B cell (primary cell): ENCODE measurements around the gene LRRC8A. TPM values are rescaled to one million over a fixed set of nuclear protein-coding genes. Genes with fewer than 3 reads are reported as not detected.
"Not testable (repeated sequence)": the region's sequence is repeated elsewhere in the genome, so short reads cannot be mapped to it uniquely, and the experiment has no call there.

Source experiments
- ATAC-seq: fragments of 200-7000 bp; cut with Tn5 transposase; one replicate; pipeline ENCODE4 v1.10.0; 2021; ENCODE audit warnings: low read depth, mild to moderate bottlenecking, moderate number of reproducible peaks, moderate library complexity
- CTCF ChIA-PET: fragments of 350-600 bp; sonication (Branson Sonifier 250); formaldehyde crosslinking; loops from one replicate; lab custom pipeline; 2021; ENCODE audit warnings: antibody characterized with exemption, inconsistent platforms; lab: Charles Lee
- POLR2A ChIA-PET: fragments of 350-600 bp; sonication (Branson Sonifier 250); formaldehyde crosslinking; loops from one replicate; lab custom pipeline; 2021; ENCODE audit warnings: antibody characterized with exemption; lab: Charles Lee
- DNase-seq: peaks from one replicate; pipeline ENCODE4 v3.0.0; 2013
- H2AFZ ChIP-seq: 2 replicates; pipeline ENCODE4 v1.6.1; 2012; ENCODE audit warnings: mild to moderate bottlenecking, low read depth, low read length; ENCODE audit not compliant: insufficient read depth, poor library complexity, severe bottlenecking
- H3K27ac ChIP-seq, 2 donors: 1 replicate in 1 of 2; 2 replicates in 1 of 2; pipeline ENCODE4 v1.5.1; 2012 to 2013; ENCODE audit warnings: low read length in 2 of 2, mild to moderate bottlenecking in 2 of 2, moderate library complexity in 1 of 2
- H3K27me3 ChIP-seq, 4 experiments: fragments of 200-600 bp in 1 of 4; sonication (generic) in 1 of 4; replicated peaks in 1 of 4; 1 replicate in 2 of 4; 2 replicates in 2 of 4; pipeline versions ENCODE4 v1.6.1 to v1.7.0; 2013 to 2016; ENCODE audit warnings: low read length in 3 of 4, mild to moderate bottlenecking in 2 of 4, mixed read lengths in 1 of 4, moderate library complexity in 1 of 4; ENCODE audit not compliant: insufficient read depth in 4 of 4, control insufficient read depth in 3 of 4; ENCODE audit errors: control extremely low read depth in 1 of 4
- H3K36me3 ChIP-seq, 2 experiments: replicated peaks in 1 of 2; 1 replicate in 1 of 2; 2 replicates in 1 of 2; pipeline versions ENCODE4 v1.6.1 to v1.7.1; 2013; ENCODE audit warnings: low read length in 1 of 2; ENCODE audit not compliant: insufficient read depth in 2 of 2, control insufficient read depth in 1 of 2; ENCODE audit errors: control extremely low read depth in 1 of 2, extremely low read depth in 1 of 2
- H3K4me1 ChIP-seq, 2 donors: fragments of 200-600 bp in 1 of 2; sonication (generic) in 1 of 2; 1 replicate in 1 of 2; 2 replicates in 1 of 2; pipeline versions ENCODE4 v1.5.1 to v1.6.1; 2013 to 2017; ENCODE audit warnings: low read length in 2 of 2; ENCODE audit not compliant: control insufficient read depth in 2 of 2, insufficient read depth in 2 of 2
- H3K4me2 ChIP-seq: replicated peaks from 2 replicates; pipeline ENCODE3; 2012; ENCODE audit warnings: mild to moderate bottlenecking, low read depth, low read length; ENCODE audit not compliant: poor library complexity, severe bottlenecking
- H3K4me3 ChIP-seq, 5 experiments: fragments of 200-600 bp in 1 of 5; sonication (generic) in 1 of 5; 1 replicate in 3 of 5; 2 replicates in 2 of 5; pipeline versions ENCODE4 v1.5.1 to v1.7.0; 2011 to 2016; ENCODE audit warnings: low read length in 4 of 5, mild to moderate bottlenecking in 4 of 5, low read depth in 2 of 5, control low read depth in 1 of 5, moderate library complexity in 1 of 5; ENCODE audit not compliant: insufficient read depth in 1 of 5; ENCODE audit errors: control extremely low read depth in 1 of 5, extremely low read depth in 1 of 5
- H3K79me2 ChIP-seq: fragments of 200-600 bp; sonication (generic); one replicate; pipeline ENCODE4 v1.6.0; 2016; ENCODE audit warnings: low read length; ENCODE audit not compliant: control insufficient read depth, insufficient read depth
- H3K9ac ChIP-seq: fragments of 200-600 bp; sonication (generic); 2 replicates; pipeline ENCODE4 v1.6.1; 2017; ENCODE audit warnings: mild to moderate bottlenecking, low read length, moderate library complexity
- H3K9me3 ChIP-seq, 3 donors: one replicate each; pipeline versions ENCODE4 v1.6.1 to v1.7.1; 2013; ENCODE audit warnings: low read length in 2 of 3; ENCODE audit not compliant: control insufficient read depth in 2 of 3, insufficient read depth in 1 of 3; ENCODE audit errors: control extremely low read depth in 1 of 3
- H4K20me1 ChIP-seq: 2 replicates; pipeline ENCODE4 v1.6.0; 2012; ENCODE audit warnings: mild to moderate bottlenecking, low read length; ENCODE audit not compliant: insufficient read depth, control insufficient read depth, poor library complexity, severe bottlenecking
- H3K27ac Mint-ChIP-seq: one replicate; pipeline ENCODE4 v1.8.0; 2021; ENCODE audit warnings: mixed read lengths
- H3K27me3 Mint-ChIP-seq: one replicate; pipeline ENCODE4 v1.8.0; 2021; ENCODE audit warnings: mixed read lengths
- H3K4me1 Mint-ChIP-seq: one replicate; pipeline ENCODE4 v1.8.0; 2021; ENCODE audit warnings: mixed read lengths
- H3K4me3 Mint-ChIP-seq: one replicate; pipeline ENCODE4 v1.8.0; 2021; ENCODE audit warnings: mixed read lengths
- H3K9me3 Mint-ChIP-seq: one replicate; pipeline ENCODE4 v1.8.0; 2022; ENCODE audit warnings: mixed read lengths; ENCODE audit not compliant: insufficient read depth
- WGBS: methylation state at CpG from one replicate; pipeline ENCODE4 v1.1.5; 2013; ENCODE audit warnings: missing lambda C conversion rate; ENCODE audit not compliant: insufficient coverage; 5-methylcytosine and 5-hydroxymethylcytosine counted together
- intact Hi-C: fragments of 100-400 bp; cut with micrococcal nuclease; formaldehyde crosslinking; loops from one replicate; pipeline ENCODE4 v1.10.0; 2022
- polyA plus RNA-seq: library from polyadenylated mRNA; depleted of rRNA; stranded (reverse); fragments of >200 nt; gene quantifications from 2 replicates; pipeline ENCODE4 v1.2.3, GENCODE V29; 2012
- total RNA-seq, 2 donors: library from RNA; stranded (reverse); fragments of 120-200 nt in 1 of 2; gene quantifications; 1 replicate in 1 of 2; 2 replicates in 1 of 2; pipeline versions ENCODE4 v1.2.3 to v1.2.4, GENCODE V29; 2013 to 2022

LRRC8A gene
- total and polyA plus RNA-seq, 2 donors (not counting 1 experiment from before 2014, with no cell fraction given): 13.1 to 14.5 TPM

- POLR2A ChIA-PET, H3K27me3 ChIP-seq, H3K9ac ChIP-seq, H3K4me3 Mint-ChIP-seq, H4K20me1 ChIP-seq, H3K9me3 Mint-ChIP-seq, H3K4me3 ChIP-seq, H2AFZ ChIP-seq, DNase-seq, H3K27ac ChIP-seq, H3K79me2 ChIP-seq, H3K27me3 Mint-ChIP-seq, H3K36me3 ChIP-seq, ATAC-seq, H3K4me1 ChIP-seq, H3K4me2 ChIP-seq, H3K4me1 Mint-ChIP-seq, intact Hi-C loops, H3K27ac Mint-ChIP-seq: not testable (repeated sequence)
- 100% methylated on average over 6 of the region's 10 CpGs for WGBS
- H3K9me3 ChIP-seq: peaks cover 0 to 31% (median 4%) of the 10 kb centered on the region in 3 donors
- CTCF ChIA-PET: interaction anchor here (1.2 kb wide), 1 partner anchor 76 kb away, joined by 4 read pairs; no protein-coding TSS in a partner anchor
These were observed 29.9 kb upstream of the LRRC8A start for GRCh38 chr9:128851779-128852600.

DNA sequence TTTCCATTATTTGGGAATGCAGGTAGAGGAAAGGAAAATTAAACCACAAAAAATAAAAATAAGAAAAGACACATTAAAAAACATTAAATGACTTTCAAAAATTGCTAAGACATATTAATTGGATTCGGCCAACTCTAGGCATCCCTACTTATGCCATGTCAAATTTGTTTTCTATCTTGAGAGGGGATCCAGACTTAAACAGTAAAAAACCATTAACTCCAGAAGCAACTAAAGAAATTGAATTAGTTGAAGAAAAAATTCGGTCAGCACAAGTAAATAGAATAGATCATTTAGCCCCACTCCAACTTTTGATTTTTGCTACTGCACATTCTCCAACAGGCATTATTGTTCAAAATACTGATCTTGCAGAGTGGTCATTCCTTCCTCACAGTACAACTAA is 29.3 kb upstream of the LRRC8A start:
- H3K27me3 Mint-ChIP-seq, POLR2A ChIA-PET, H3K36me3 ChIP-seq, H3K9me3 Mint-ChIP-seq, H4K20me1 ChIP-seq, H3K4me1 ChIP-seq, ATAC-seq, H3K27ac ChIP-seq, H3K4me3 ChIP-seq, H3K27me3 ChIP-seq, DNase-seq, H3K79me2 ChIP-seq, H3K4me1 Mint-ChIP-seq, intact Hi-C loops, H3K4me2 ChIP-seq, H3K9ac ChIP-seq, H2AFZ ChIP-seq, H3K4me3 Mint-ChIP-seq, H3K27ac Mint-ChIP-seq: not testable (repeated sequence)
- CTCF ChIA-PET: interaction anchor here (1.2 kb wide), 1 partner anchor 76 kb away, joined by 4 read pairs; no protein-coding TSS in a partner anchor
- H3K9me3 ChIP-seq: peaks cover 0 to 31% (median 4%) of the 10 kb centered on the region in 3 donors
- no CpG with 5 or more reads among the region's 2 CpGs for WGBS

DNA sequence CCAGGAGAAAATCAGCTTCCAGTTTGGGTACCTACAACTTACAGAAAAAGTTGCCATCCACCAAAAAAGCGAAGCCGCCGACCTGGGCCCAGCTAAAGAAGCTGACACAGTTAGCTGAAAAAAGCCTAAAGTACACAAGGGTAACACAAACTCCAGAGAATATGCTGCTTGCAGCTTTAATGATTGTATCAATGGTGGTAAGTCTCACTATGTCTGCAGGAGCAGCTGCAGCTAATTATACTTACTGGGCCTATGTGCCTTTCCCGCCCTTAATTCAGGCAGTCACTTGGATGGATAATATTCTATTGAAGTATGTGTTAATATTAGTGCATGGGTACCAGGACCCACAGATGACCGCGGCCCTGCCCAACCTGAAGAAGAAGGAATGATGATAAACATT is 27.5 kb upstream of the LRRC8A start:
- POLR2A ChIA-PET: not testable (repeated sequence)

GRCh38 chr9:128858476-128858875 is 23.5 kb upstream of the LRRC8A start:
- intact Hi-C loops: not testable (repeated sequence)

More for the DNA sequence above, 27.5 kb upstream of the LRRC8A start:
- H3K9ac ChIP-seq, H3K4me1 ChIP-seq, H3K4me3 Mint-ChIP-seq, H4K20me1 ChIP-seq, CTCF ChIA-PET, DNase-seq, H3K27me3 Mint-ChIP-seq, H3K79me2 ChIP-seq, H3K4me3 ChIP-seq, H3K27ac Mint-ChIP-seq, H3K4me2 ChIP-seq, ATAC-seq, intact Hi-C loops, H3K36me3 ChIP-seq, H3K27ac ChIP-seq, H3K9me3 Mint-ChIP-seq, H3K4me1 Mint-ChIP-seq, H2AFZ ChIP-seq, H3K27me3 ChIP-seq: not testable (repeated sequence)
- no CpG with 5 or more reads among the region's 6 CpGs for WGBS
- peaks cover 0 to 22% (median 4%) of the 10 kb centered on the region in 3 donors for H3K9me3 ChIP-seq

More at GRCh38 chr9:128858476-128858875, 23.5 kb upstream of the LRRC8A start:
- not testable (repeated sequence) for H3K27ac ChIP-seq, H2AFZ ChIP-seq, ATAC-seq, DNase-seq, H3K4me2 ChIP-seq, H3K4me3 ChIP-seq, H3K9me3 Mint-ChIP-seq, H3K27me3 ChIP-seq, H4K20me1 ChIP-seq, H3K4me3 Mint-ChIP-seq, H3K9ac ChIP-seq, H3K9me3 ChIP-seq, H3K4me1 Mint-ChIP-seq, H3K36me3 ChIP-seq, H3K27ac Mint-ChIP-seq, H3K4me1 ChIP-seq, H3K27me3 Mint-ChIP-seq
- CTCF ChIA-PET: interaction anchor here (1.9 to 12.0 kb wide), 2 partner anchors 17 to 69 kb away, joined by 4 to 203 read pairs; no protein-coding TSS in a partner anchor
- H3K79me2 ChIP-seq: peaks cover 26% of the 10 kb centered on the region
- WGBS: 100% methylated on average over 2 of the region's 7 CpGs
- POLR2A ChIA-PET: interaction anchor here (0.6 to 0.7 kb wide), 2 partner anchors 9 to 26 kb away, joined by 8 to 9 read pairs; no protein-coding TSS in a partner anchor
